ENCODE results near the gene FAM229B. TPM values are rescaled to one million over a fixed set of nuclear protein-coding genes. Genes with fewer than 3 reads are reported as not detected.

The FAM229B gene
- total and polyA plus RNA-seq, 11 donors: 28.6 to 85.8 (median 54.8) TPM

GRCh38 chr6:112085286-112086065, 1.9 kb upstream of the FAM229B start:
- Histone ChIP-seq H3K4me3 (peak overlapping the region in 9 of 12 donors; percentile 62 to 88 (median 83)), H3K27me3 (no peaks in the 10 kb centered on the region), H3K27ac (peak overlapping the region in 9 of 12 donors; percentile 79 to 92 (median 85)), H3K4me1 (peaks cover 0 to 35% (median 17%) of the 10 kb centered on the region in 12 donors), H3K9me3 (no peaks in the 10 kb centered on the region), H3K36me3 (peaks cover 0 to 50% (median 25%) of the 10 kb centered on the region in 9 donors)
- WGBS, 4 donors: 64 to 70% (median 67%) methylated on average over 8 of the region's 8 CpGs
- DNase-seq: peak in 4 of 5 donors; percentile 50 to 68 (median 56)
- peak; percentile 39 to 60 (median 52) for ATAC-seq
- intact Hi-C loops (cut with DNase I): no loop called here
- TF ChIP-seq POLR2A (IDR thresholded peaks at IDR 0.05): no peak
- no peak for TF ChIP-seq CTCF (IDR thresholded peaks at IDR 0.05)

- Histone ChIP-seq H3K27me3 (no peaks in the 10 kb centered on the region), H3K9me3 (no peaks in the 10 kb centered on the region), H3K4me3 (peak overlapping the region; percentile 62 to 88 (median 80)), H3K27ac (peak overlapping the region; percentile 73 to 92 (median 86)), H3K36me3 (peaks cover 0 to 38% (median 16%) of the 10 kb centered on the region in 9 donors), H3K4me1 (peaks cover 0 to 35% (median 17%) of the 10 kb centered on the region in 12 donors)
- 0 to 1% (median 0%) methylated on average over 8 of the region's 8 CpGs for WGBS, 4 donors
- no peak for TF ChIP-seq POLR2A (IDR thresholded peaks at IDR 0.05)
- peak in 4 of 12 donors; percentile 20 to 32 (median 25) for TF ChIP-seq CTCF (IDR thresholded peaks at IDR 0.05)
- intact Hi-C loops (cut with DNase I): no loop called here
- peak in 2 of 4 donors; percentile 20 to 36 for ATAC-seq
- DNase-seq: no peak
Observed at GRCh38 chr6:112086744-112087135, 651 bp upstream of the FAM229B start.

GRCh38 chr6:112087916-112088315, 525 bp downstream of the FAM229B start:
- WGBS, 4 donors: 16 to 21% (median 20%) methylated on average over 7 of the region's 7 CpGs
- TF ChIP-seq POLR2A (IDR thresholded peaks at IDR 0.05) (no peak), CTCF (IDR thresholded peaks at IDR 0.05) (no peak)
- Histone ChIP-seq H3K27me3 (no peaks in the 10 kb centered on the region), H3K4me3 (peak overlapping the region; percentile 62 to 88 (median 80)), H3K9me3 (no peaks in the 10 kb centered on the region), H3K27ac (peak overlapping the region; percentile 73 to 92 (median 86)), H3K36me3 (peaks cover 0 to 26% (median 16%) of the 10 kb centered on the region in 9 donors), H3K4me1 (peaks cover 0 to 35% (median 17%) of the 10 kb centered on the region in 12 donors)
- intact Hi-C loops (cut with DNase I): no loop called here
- ATAC-seq: no peak
- DNase-seq: no peak

GRCh38 chr6:112096901-112097300, 9.5 kb downstream of the FAM229B start:
- no peaks in the 10 kb centered on the region for H3K9me3 ChIP-seq
- ATAC-seq (no peak), DNase-seq (no peak)
- H3K27ac ChIP-seq: no peak overlapping the region
- no peak for TF ChIP-seq CTCF (IDR thresholded peaks at IDR 0.05)
- no peak for TF ChIP-seq POLR2A (IDR thresholded peaks at IDR 0.05)
- peaks cover 0 to 10% (median 0%) of the 10 kb centered on the region in 12 donors for H3K4me1 ChIP-seq
- H3K36me3 ChIP-seq: peaks cover 0 to 32% (median 10%) of the 10 kb centered on the region in 9 donors
- H3K4me3 ChIP-seq: no peak overlapping the region
- intact Hi-C loops (cut with DNase I): no loop called here
- WGBS, 4 donors: 68 to 96% (median 95%) methylated on average over 2 of the region's 2 CpGs
- no peaks in the 10 kb centered on the region for H3K27me3 ChIP-seq
